ENCODE measurements around the gene TMEM266. TPM values are rescaled to one million over a fixed set of nuclear protein-coding genes. Genes with fewer than 3 reads are reported as not detected.

Gene TMEM266
- total RNA-seq, 4 donors from 2014 or later: 0.17 to 0.40 TPM; not detected in 2

GRCh38 chr15:76158815-76159214, 99.0 kb downstream of the TMEM266 start:
- H3K9me3 ChIP-seq: no peaks in the 10 kb centered on the region
- no peak overlapping the region for H3K27ac ChIP-seq (replicated peaks in 1 of 4)
- no peak for DNase-seq (ENCODE audit: extremely low spot score)
- intact Hi-C loops (cut with DNase I): no loop called here
- H3K4me3 ChIP-seq: no peak overlapping the region
- TF ChIP-seq POLR2AphosphoS5 (IDR thresholded peaks at IDR 0.05): no peak
- no peak for TF ChIP-seq EP300 (IDR thresholded peaks at IDR 0.05)
- no peak for TF ChIP-seq POLR2A (IDR thresholded peaks at IDR 0.05; ENCODE audit: low read depth)
- TF ChIP-seq, protein P1, sequence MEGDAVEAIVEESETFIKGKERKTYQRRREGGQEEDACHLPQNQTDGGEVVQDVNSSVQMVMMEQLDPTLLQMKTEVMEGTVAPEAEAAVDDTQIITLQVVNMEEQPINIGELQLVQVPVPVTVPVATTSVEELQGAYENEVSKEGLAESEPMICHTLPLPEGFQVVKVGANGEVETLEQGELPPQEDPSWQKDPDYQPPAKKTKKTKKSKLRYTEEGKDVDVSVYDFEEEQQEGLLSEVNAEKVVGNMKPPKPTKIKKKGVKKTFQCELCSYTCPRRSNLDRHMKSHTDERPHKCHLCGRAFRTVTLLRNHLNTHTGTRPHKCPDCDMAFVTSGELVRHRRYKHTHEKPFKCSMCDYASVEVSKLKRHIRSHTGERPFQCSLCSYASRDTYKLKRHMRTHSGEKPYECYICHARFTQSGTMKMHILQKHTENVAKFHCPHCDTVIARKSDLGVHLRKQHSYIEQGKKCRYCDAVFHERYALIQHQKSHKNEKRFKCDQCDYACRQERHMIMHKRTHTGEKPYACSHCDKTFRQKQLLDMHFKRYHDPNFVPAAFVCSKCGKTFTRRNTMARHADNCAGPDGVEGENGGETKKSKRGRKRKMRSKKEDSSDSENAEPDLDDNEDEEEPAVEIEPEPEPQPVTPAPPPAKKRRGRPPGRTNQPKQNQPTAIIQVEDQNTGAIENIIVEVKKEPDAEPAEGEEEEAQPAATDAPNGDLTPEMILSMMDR (IDR thresholded peaks at IDR 0.05): no peak
- H3K4me1 ChIP-seq: peaks cover 8 to 29% (median 17%) of the 10 kb centered on the region in 4 donors
- H3K36me3 ChIP-seq: no peaks in the 10 kb centered on the region
- no peaks in the 10 kb centered on the region for H3K27me3 ChIP-seq
- 78% methylated on average over 3 of the region's 5 CpGs for WGBS

- H3K27me3 ChIP-seq: no peaks in the 10 kb centered on the region
- H3K4me3 ChIP-seq: no peak overlapping the region
- no peak for DNase-seq (ENCODE audit: extremely low spot score)
- TF ChIP-seq POLR2A (IDR thresholded peaks at IDR 0.05; ENCODE audit: low read depth) (no peak), POLR2AphosphoS5 (IDR thresholded peaks at IDR 0.05) (no peak), EP300 (IDR thresholded peaks at IDR 0.05) (no peak)
- TF ChIP-seq, protein P1 (IDR thresholded peaks at IDR 0.05): no peak
- peaks cover 8 to 33% (median 19%) of the 10 kb centered on the region in 4 donors for H3K4me1 ChIP-seq
- H3K9me3 ChIP-seq: no peaks in the 10 kb centered on the region
- 90% methylated on average over 5 of the region's 5 CpGs for WGBS
- intact Hi-C loops (cut with DNase I): no loop called here
- H3K36me3 ChIP-seq: no peaks in the 10 kb centered on the region
- H3K27ac ChIP-seq (replicated peaks in 1 of 4): no peak overlapping the region
Measured at GRCh38 chr15:76159282-76159681, 99.5 kb downstream of the TMEM266 start.

GRCh38 chr15:76160426-76161152, 100.8 kb downstream of the TMEM266 start:
- WGBS: 92% methylated on average over 23 of the region's 24 CpGs
- Histone ChIP-seq H3K27ac (replicated peaks in 1 of 4) (no peak overlapping the region), H3K4me1 (peaks cover 8 to 33% (median 19%) of the 10 kb centered on the region in 4 donors), H3K9me3 (no peaks in the 10 kb centered on the region), H3K4me3 (no peak overlapping the region), H3K27me3 (no peaks in the 10 kb centered on the region), H3K36me3 (no peaks in the 10 kb centered on the region)
- intact Hi-C loops (cut with DNase I): no loop called here
- TF ChIP-seq EP300 (IDR thresholded peaks at IDR 0.05) (no peak), POLR2A (IDR thresholded peaks at IDR 0.05; ENCODE audit: low read depth) (no peak)
- DNase-seq (ENCODE audit: extremely low spot score): no peak

- no peak for DNase-seq (ENCODE audit: extremely low spot score)
- no peak for TF ChIP-seq POLR2A (IDR thresholded peaks at IDR 0.05; ENCODE audit: low read depth)
- no peak for TF ChIP-seq POLR2AphosphoS5 (IDR thresholded peaks at IDR 0.05)
- TF ChIP-seq EP300 (IDR thresholded peaks at IDR 0.05): no peak
- TF ChIP-seq, protein P1 (IDR thresholded peaks at IDR 0.05): no peak
- Histone ChIP-seq H3K4me1 (peaks cover 8 to 33% (median 19%) of the 10 kb centered on the region in 4 donors), H3K4me3 (no peak overlapping the region), H3K27ac (replicated peaks in 1 of 4) (no peak overlapping the region), H3K27me3 (no peaks in the 10 kb centered on the region), H3K36me3 (no peaks in the 10 kb centered on the region), H3K9me3 (no peaks in the 10 kb centered on the region)
- 78% methylated on average over 10 of the region's 20 CpGs for WGBS
- intact Hi-C loops (cut with DNase I): no loop called here
Measured at GRCh38 chr15:76161153-76162035, 101.6 kb downstream of the TMEM266 start.

- Histone ChIP-seq H3K4me1 (peaks cover 8 to 33% (median 19%) of the 10 kb centered on the region in 4 donors), H3K4me3 (no peak overlapping the region), H3K36me3 (no peaks in the 10 kb centered on the region), H3K9me3 (no peaks in the 10 kb centered on the region), H3K27me3 (no peaks in the 10 kb centered on the region), H3K27ac (replicated peaks in 1 of 4) (peak overlapping the region in 1 of 4 donors; percentile 57)
- no peak for DNase-seq (ENCODE audit: extremely low spot score)
- intact Hi-C loops (cut with DNase I): no loop called here
- 89% methylated on average over 9 of the region's 12 CpGs for WGBS
- no peak for TF ChIP-seq EP300 (IDR thresholded peaks at IDR 0.05)
- no peak for TF ChIP-seq POLR2A (IDR thresholded peaks at IDR 0.05; ENCODE audit: low read depth)
- TF ChIP-seq POLR2AphosphoS5 (IDR thresholded peaks at IDR 0.05): no peak
- TF ChIP-seq, protein P1 (IDR thresholded peaks at IDR 0.05): no peak
Measured at GRCh38 chr15:76162036-76162398, 102.2 kb downstream of the TMEM266 start.
